ENCODE results near the gene PGLYRP1.

DNA sequence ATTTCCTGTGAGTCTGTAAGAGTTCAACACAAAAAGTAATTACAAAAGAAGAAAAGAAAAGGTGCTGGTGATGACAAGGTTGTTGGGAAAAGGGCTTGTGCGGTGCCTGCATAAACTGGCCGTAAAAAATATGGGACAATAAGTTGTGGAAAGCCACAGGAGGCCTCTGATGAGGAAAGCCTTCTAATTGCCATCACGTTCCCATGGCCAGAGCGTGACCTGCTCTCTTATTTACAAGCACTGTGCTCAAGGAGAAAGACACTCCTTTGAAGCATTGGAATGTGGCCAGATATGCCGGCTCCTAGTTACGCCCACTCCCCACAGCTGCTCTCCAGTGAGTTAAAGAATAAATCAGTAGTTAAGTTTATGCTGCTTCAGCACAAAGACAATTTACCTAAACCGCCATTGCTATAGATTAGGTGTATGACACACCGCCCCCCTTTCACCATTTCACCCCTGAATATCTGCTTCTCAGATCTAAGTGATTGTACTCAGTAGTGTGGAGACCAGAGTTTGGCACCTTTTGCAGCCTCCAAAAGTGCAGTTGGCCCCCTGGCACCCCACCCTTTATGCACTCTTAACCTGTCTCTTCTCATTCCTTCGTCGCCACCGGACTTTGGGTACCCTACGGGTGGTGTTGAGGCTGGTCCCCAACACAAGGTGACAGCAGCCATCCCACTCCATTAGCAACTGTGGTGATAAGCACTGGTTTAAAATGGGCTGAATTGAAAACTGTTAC, 8.1 kb upstream of the PGLYRP1 start:
- no peak for TF ChIP-seq ZNF701 (tag by site-specific recombination; IDR thresholded peaks at IDR 0.05)
- TF ChIP-seq, protein P1, sequence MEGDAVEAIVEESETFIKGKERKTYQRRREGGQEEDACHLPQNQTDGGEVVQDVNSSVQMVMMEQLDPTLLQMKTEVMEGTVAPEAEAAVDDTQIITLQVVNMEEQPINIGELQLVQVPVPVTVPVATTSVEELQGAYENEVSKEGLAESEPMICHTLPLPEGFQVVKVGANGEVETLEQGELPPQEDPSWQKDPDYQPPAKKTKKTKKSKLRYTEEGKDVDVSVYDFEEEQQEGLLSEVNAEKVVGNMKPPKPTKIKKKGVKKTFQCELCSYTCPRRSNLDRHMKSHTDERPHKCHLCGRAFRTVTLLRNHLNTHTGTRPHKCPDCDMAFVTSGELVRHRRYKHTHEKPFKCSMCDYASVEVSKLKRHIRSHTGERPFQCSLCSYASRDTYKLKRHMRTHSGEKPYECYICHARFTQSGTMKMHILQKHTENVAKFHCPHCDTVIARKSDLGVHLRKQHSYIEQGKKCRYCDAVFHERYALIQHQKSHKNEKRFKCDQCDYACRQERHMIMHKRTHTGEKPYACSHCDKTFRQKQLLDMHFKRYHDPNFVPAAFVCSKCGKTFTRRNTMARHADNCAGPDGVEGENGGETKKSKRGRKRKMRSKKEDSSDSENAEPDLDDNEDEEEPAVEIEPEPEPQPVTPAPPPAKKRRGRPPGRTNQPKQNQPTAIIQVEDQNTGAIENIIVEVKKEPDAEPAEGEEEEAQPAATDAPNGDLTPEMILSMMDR (tag by site-specific recombination; IDR thresholded peaks at IDR 0.05): no peak
- TF ChIP-seq ZNF114 (tag by site-specific recombination; IDR thresholded peaks at IDR 0.05): no peak
- no peak for TF ChIP-seq ZNF843 (tag by site-specific recombination; IDR thresholded peaks at IDR 0.05)
- TF ChIP-seq ZNF398 (tag by site-specific recombination; IDR thresholded peaks at IDR 0.05): no peak
- TF ChIP-seq ZNF473 (tag by site-specific recombination; IDR thresholded peaks at IDR 0.05): no peak
- TF ChIP-seq, protein P2, sequence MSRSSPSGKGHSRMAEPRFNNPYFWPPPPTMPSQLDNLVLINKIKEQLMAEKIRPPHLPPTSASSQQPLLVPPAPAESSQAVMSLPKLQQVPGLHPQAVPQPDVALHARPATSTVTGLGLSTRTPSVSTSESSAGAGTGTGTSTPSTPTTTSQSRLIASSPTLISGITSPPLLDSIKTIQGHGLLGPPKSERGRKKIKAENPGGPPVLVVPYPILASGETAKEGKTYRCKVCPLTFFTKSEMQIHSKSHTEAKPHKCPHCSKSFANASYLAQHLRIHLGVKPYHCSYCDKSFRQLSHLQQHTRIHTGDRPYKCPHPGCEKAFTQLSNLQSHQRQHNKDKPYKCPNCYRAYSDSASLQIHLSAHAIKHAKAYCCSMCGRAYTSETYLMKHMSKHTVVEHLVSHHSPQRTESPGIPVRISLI (tag by site-specific recombination; IDR thresholded peaks at IDR 0.05): no peak
- TF ChIP-seq RBAK (tag by site-specific recombination; IDR thresholded peaks at IDR 0.05): no peak
- TF ChIP-seq ZNF366 (tag by site-specific recombination; conservative IDR thresholded peaks at IDR 0.05): no peak
- no peak for TF ChIP-seq YY1 (tag by site-specific recombination; IDR thresholded peaks at IDR 0.05)
- TF ChIP-seq TRIM28 (IDR thresholded peaks at IDR 0.05; ENCODE audit: borderline replicate concordance, low read length): no peak
- TF ChIP-seq, protein P3, sequence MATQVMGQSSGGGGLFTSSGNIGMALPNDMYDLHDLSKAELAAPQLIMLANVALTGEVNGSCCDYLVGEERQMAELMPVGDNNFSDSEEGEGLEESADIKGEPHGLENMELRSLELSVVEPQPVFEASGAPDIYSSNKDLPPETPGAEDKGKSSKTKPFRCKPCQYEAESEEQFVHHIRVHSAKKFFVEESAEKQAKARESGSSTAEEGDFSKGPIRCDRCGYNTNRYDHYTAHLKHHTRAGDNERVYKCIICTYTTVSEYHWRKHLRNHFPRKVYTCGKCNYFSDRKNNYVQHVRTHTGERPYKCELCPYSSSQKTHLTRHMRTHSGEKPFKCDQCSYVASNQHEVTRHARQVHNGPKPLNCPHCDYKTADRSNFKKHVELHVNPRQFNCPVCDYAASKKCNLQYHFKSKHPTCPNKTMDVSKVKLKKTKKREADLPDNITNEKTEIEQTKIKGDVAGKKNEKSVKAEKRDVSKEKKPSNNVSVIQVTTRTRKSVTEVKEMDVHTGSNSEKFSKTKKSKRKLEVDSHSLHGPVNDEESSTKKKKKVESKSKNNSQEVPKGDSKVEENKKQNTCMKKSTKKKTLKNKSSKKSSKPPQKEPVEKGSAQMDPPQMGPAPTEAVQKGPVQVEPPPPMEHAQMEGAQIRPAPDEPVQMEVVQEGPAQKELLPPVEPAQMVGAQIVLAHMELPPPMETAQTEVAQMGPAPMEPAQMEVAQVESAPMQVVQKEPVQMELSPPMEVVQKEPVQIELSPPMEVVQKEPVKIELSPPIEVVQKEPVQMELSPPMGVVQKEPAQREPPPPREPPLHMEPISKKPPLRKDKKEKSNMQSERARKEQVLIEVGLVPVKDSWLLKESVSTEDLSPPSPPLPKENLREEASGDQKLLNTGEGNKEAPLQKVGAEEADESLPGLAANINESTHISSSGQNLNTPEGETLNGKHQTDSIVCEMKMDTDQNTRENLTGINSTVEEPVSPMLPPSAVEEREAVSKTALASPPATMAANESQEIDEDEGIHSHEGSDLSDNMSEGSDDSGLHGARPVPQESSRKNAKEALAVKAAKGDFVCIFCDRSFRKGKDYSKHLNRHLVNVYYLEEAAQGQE (tag by site-specific recombination; IDR thresholded peaks at IDR 0.05): no peak

Measured in HEK293 (cell line).